WTC11 (cell line): ENCODE results near the gene KCNQ2.

Experiments used
- ATF1 ChIP-seq: sonication (generic); formaldehyde crosslinking; IDR thresholded peaks from 2 replicates; pipeline ENCODE4 v1.8.1; 2023; ENCODE audit warnings: mild to moderate bottlenecking, moderate library complexity, missing genetic modification reagents
- CBFB ChIP-seq: sonication (generic); formaldehyde crosslinking; IDR thresholded peaks from 2 replicates; pipeline ENCODE4 v1.8.1; 2022; ENCODE audit warnings: mild to moderate bottlenecking, low read depth, missing genetic modification reagents
- FOXJ3 ChIP-seq: sonication (generic); formaldehyde crosslinking; IDR thresholded peaks from 2 replicates; pipeline ENCODE4 v1.9.0; 2021; ENCODE audit warnings: missing genetic modification reagents, mild to moderate bottlenecking, borderline replicate concordance
- KAT7 ChIP-seq: sonication (generic); formaldehyde crosslinking; IDR thresholded peaks from 2 replicates; pipeline ENCODE4 v1.8.1; 2023; ENCODE audit warnings: missing genetic modification reagents, mild to moderate bottlenecking, borderline replicate concordance
- NFATC4 ChIP-seq: fragments of 250-450 bp; sonication (Bioruptor Pico); IDR thresholded peaks from 2 replicates; pipeline ENCODE4 v1.9.0; 2021; ENCODE audit warnings: mild to moderate bottlenecking
- NFE2L1 ChIP-seq: sonication (generic); formaldehyde crosslinking; IDR thresholded peaks from 2 replicates; pipeline ENCODE4 v1.8.1; 2023; ENCODE audit warnings: missing genetic modification reagents
- NFYB ChIP-seq: sonication (generic); formaldehyde crosslinking; conservative IDR thresholded peaks from 2 replicates; pipeline ENCODE4 v1.8.0; 2022; ENCODE audit warnings: low read depth, missing genetic modification reagents
- ZNF232 ChIP-seq: sonication (generic); formaldehyde crosslinking; IDR thresholded peaks from 2 replicates; pipeline ENCODE4 v1.8.0; 2022; ENCODE audit warnings: mild to moderate bottlenecking, missing genetic modification reagents
- ZNF416 ChIP-seq: fragments of 250-450 bp; sonication (Bioruptor Pico); IDR thresholded peaks from 2 replicates; pipeline ENCODE4 v1.9.0; 2021; ENCODE audit warnings: mild to moderate bottlenecking, inconsistent platforms
- TF ChIP-seq, protein P1 (sequence below): sonication (generic); formaldehyde crosslinking; conservative IDR thresholded peaks from 2 replicates; pipeline ENCODE4 v1.8.1; 2023; ENCODE audit warnings: mild to moderate bottlenecking, low read depth, missing genetic modification reagents, moderate library complexity
- TF ChIP-seq, protein P2 (sequence below): fragments of 200-600 bp; IDR thresholded peaks from 2 replicates; pipeline ENCODE4 v1.8.0; 2022; ENCODE audit warnings: antibody characterized with exemption
- TF ChIP-seq, protein P3 (sequence below): sonication (generic); formaldehyde crosslinking; IDR thresholded peaks from 2 replicates; pipeline ENCODE4 v1.8.0; 2022; ENCODE audit warnings: mild to moderate bottlenecking, missing genetic modification reagents
- TF ChIP-seq, protein P4 (sequence below): fragments of 250-450 bp; sonication (Bioruptor Pico); IDR thresholded peaks from 2 replicates; pipeline ENCODE4 v2.1.2; 2022; ENCODE audit warnings: mild to moderate bottlenecking, moderate library complexity
- TF ChIP-seq, protein P5 (sequence below): sonication (generic); formaldehyde crosslinking; IDR thresholded peaks from 2 replicates; pipeline ENCODE4 v1.8.1; 2022; ENCODE audit warnings: mild to moderate bottlenecking, missing genetic modification reagents, moderate library complexity, borderline replicate concordance

DNA sequence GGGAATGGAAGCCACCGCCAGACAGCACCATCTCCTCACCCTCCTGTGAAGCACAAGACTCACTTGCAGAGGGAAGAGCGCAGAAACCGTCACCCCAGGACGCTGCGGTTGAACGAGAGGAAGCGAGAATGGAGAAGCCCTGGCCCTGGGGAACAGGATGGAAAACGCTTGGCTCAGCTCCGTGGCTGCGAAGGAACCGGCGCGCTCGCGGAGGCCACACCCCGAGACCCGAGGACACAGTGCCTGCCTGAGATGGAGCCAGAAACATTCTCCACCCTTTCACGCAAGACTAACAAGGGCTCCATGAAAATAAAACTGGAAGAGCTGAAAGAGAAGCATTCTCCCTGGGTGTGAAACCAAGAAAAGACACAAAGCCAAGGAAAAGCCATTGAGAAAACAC, 86.0 kb downstream of the KCNQ2 start:
- TF ChIP-seq ZNF416 (CRISPR knock-in tag) (no peak), ATF1 (CRISPR knock-in tag) (no peak), NFE2L1 (CRISPR knock-in tag) (no peak), CBFB (CRISPR knock-in tag) (no peak), NFATC4 (CRISPR knock-in tag) (no peak), NFYB (CRISPR knock-in tag) (no peak), FOXJ3 (CRISPR knock-in tag) (no peak), ZNF232 (CRISPR knock-in tag) (no peak), KAT7 (CRISPR knock-in tag) (no peak)
- TF ChIP-seq, protein P1, sequence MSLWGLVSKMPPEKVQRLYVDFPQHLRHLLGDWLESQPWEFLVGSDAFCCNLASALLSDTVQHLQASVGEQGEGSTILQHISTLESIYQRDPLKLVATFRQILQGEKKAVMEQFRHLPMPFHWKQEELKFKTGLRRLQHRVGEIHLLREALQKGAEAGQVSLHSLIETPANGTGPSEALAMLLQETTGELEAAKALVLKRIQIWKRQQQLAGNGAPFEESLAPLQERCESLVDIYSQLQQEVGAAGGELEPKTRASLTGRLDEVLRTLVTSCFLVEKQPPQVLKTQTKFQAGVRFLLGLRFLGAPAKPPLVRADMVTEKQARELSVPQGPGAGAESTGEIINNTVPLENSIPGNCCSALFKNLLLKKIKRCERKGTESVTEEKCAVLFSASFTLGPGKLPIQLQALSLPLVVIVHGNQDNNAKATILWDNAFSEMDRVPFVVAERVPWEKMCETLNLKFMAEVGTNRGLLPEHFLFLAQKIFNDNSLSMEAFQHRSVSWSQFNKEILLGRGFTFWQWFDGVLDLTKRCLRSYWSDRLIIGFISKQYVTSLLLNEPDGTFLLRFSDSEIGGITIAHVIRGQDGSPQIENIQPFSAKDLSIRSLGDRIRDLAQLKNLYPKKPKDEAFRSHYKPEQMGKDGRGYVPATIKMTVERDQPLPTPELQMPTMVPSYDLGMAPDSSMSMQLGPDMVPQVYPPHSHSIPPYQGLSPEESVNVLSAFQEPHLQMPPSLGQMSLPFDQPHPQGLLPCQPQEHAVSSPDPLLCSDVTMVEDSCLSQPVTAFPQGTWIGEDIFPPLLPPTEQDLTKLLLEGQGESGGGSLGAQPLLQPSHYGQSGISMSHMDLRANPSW (CRISPR knock-in tag): no peak
- TF ChIP-seq, protein P2, sequence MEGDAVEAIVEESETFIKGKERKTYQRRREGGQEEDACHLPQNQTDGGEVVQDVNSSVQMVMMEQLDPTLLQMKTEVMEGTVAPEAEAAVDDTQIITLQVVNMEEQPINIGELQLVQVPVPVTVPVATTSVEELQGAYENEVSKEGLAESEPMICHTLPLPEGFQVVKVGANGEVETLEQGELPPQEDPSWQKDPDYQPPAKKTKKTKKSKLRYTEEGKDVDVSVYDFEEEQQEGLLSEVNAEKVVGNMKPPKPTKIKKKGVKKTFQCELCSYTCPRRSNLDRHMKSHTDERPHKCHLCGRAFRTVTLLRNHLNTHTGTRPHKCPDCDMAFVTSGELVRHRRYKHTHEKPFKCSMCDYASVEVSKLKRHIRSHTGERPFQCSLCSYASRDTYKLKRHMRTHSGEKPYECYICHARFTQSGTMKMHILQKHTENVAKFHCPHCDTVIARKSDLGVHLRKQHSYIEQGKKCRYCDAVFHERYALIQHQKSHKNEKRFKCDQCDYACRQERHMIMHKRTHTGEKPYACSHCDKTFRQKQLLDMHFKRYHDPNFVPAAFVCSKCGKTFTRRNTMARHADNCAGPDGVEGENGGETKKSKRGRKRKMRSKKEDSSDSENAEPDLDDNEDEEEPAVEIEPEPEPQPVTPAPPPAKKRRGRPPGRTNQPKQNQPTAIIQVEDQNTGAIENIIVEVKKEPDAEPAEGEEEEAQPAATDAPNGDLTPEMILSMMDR: no peak
- TF ChIP-seq, protein P3, sequence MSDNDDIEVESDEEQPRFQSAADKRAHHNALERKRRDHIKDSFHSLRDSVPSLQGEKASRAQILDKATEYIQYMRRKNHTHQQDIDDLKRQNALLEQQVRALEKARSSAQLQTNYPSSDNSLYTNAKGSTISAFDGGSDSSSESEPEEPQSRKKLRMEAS (CRISPR knock-in tag): no peak
- TF ChIP-seq, protein P4, sequence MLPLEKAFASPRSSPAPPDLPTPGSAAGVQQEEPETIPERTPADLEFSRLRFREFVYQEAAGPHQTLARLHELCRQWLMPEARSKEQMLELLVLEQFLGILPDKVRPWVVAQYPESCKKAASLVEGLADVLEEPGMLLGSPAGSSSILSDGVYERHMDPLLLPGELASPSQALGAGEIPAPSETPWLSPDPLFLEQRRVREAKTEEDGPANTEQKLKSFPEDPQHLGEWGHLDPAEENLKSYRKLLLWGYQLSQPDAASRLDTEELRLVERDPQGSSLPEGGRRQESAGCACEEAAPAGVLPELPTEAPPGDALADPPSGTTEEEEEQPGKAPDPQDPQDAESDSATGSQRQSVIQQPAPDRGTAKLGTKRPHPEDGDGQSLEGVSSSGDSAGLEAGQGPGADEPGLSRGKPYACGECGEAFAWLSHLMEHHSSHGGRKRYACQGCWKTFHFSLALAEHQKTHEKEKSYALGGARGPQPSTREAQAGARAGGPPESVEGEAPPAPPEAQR: no peak
- TF ChIP-seq, protein P5, sequence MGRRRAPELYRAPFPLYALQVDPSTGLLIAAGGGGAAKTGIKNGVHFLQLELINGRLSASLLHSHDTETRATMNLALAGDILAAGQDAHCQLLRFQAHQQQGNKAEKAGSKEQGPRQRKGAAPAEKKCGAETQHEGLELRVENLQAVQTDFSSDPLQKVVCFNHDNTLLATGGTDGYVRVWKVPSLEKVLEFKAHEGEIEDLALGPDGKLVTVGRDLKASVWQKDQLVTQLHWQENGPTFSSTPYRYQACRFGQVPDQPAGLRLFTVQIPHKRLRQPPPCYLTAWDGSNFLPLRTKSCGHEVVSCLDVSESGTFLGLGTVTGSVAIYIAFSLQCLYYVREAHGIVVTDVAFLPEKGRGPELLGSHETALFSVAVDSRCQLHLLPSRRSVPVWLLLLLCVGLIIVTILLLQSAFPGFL: no peak
